SK-N-MC (cell line): Measurements from ENCODE around the gene MFNG.
A peak's percentile ranks its signal among the peaks of the same experiment; 100 is the strongest.

Experiments
- DNase-seq: peaks from one replicate; pipeline ENCODE4 v3.0.0-alpha.2; 2011; ENCODE audit warnings: low read depth, low spot score
- H3K27ac ChIP-seq: fragments of 200-600 bp; sonication (generic); 2 replicates; pipeline ENCODE4 v1.5.1; 2016; ENCODE audit warnings: mixed run types
- H3K36me3 ChIP-seq: fragments of 200-600 bp; sonication (generic); 2 replicates; pipeline ENCODE4 v1.6.1; 2017; ENCODE audit warnings: antibody characterized with exemption, low read length, mixed read lengths; ENCODE audit not compliant: insufficient read depth
- H3K4me3 ChIP-seq: fragments of 200-600 bp; sonication (generic); 2 replicates; pipeline ENCODE4 v1.5.1; 2016
- H3K9ac ChIP-seq: fragments of 200-600 bp; sonication (generic); 2 replicates; pipeline ENCODE4 v1.8.0; 2017; ENCODE audit warnings: mixed run types, mixed read lengths; ENCODE audit not compliant: insufficient read length
- H3K9me3 ChIP-seq: fragments of 200-600 bp; sonication (generic); 2 replicates; pipeline ENCODE4 v1.6.1; 2017; ENCODE audit warnings: low read depth, mild to moderate bottlenecking, antibody characterized with exemption, low read length, moderate library complexity, mixed read lengths
- EZH2 ChIP-seq: fragments of 200-600 bp; sonication (generic); IDR thresholded peaks from one replicate; pipeline ENCODE4 v1.6.1; 2017; ENCODE audit warnings: antibody characterized with exemption
- FOXP2 ChIP-seq: optimal IDR thresholded peaks from 2 replicates; pipeline ENCODE3; 2011; ENCODE audit warnings: mild to moderate bottlenecking, moderate library complexity; ENCODE audit not compliant: insufficient read depth; ENCODE audit errors: extremely low read length, control extremely low read depth
- POLR2AphosphoS5 ChIP-seq: IDR thresholded peaks from 2 replicates; pipeline ENCODE4 v1.6.1; 2012; ENCODE audit warnings: mild to moderate bottlenecking, low read depth, low read length, borderline replicate concordance

The MFNG gene

GRCh38 chr22:37430941-37431340 is 55.2 kb downstream of the MFNG start:
- Histone ChIP-seq H3K9me3 (no peaks in the 10 kb centered on the region), H3K4me3 (no peak overlapping the region), H3K9ac (no peak overlapping the region), H3K36me3 (no peaks in the 10 kb centered on the region), H3K27ac (no peak overlapping the region)
- no peak for DNase-seq
- TF ChIP-seq FOXP2 (no peak), EZH2 (no peak), POLR2AphosphoS5 (no peak)

GRCh38 chr22:37428649-37429586 is 57.3 kb downstream of the MFNG start:
- DNase-seq, result no peak
- TF ChIP-seq FOXP2, result no peak
- TF ChIP-seq POLR2AphosphoS5, result no peak
- TF ChIP-seq EZH2, result no peak
- Histone ChIP-seq H3K4me3 (no peak overlapping the region), H3K9ac (no peak overlapping the region), H3K36me3 (no peaks in the 10 kb centered on the region), H3K27ac (no peak overlapping the region), H3K9me3 (no peaks in the 10 kb centered on the region)

- no peaks in the 10 kb centered on the region for H3K9me3 ChIP-seq
- no peak for DNase-seq
- H3K27ac ChIP-seq, result no peak overlapping the region
- H3K4me3 ChIP-seq, result no peak overlapping the region
- no peak for TF ChIP-seq FOXP2
- TF ChIP-seq EZH2, result no peak
- no peak for TF ChIP-seq POLR2AphosphoS5
- no peaks in the 10 kb centered on the region for H3K36me3 ChIP-seq
- H3K9ac ChIP-seq, result no peak overlapping the region
Measured at GRCh38 chr22:37427711-37428635, 58.2 kb downstream of the MFNG start.

- no peak for DNase-seq
- no peaks in the 10 kb centered on the region for H3K9me3 ChIP-seq
- TF ChIP-seq EZH2 (no peak), POLR2AphosphoS5 (no peak), FOXP2 (no peak)
- no peaks in the 10 kb centered on the region for H3K36me3 ChIP-seq
- no peak within 1 kb of the TSS for H3K27ac ChIP-seq
- peak within 1 kb of the TSS; percentile 45; the same call in 1 of the 2 replicates for H3K4me3 ChIP-seq
- H3K9ac ChIP-seq, result no peak within 1 kb of the TSS
Measured at GRCh38 chr22:37427135-37427710, 59.0 kb downstream of the MFNG start, which contains the start of gene ELFN2. Gene ELFN2 (minus strand): TSS chr22:37427479. CDS start chr22:37375534, 51,945 bp downstream.

- H3K27ac ChIP-seq, result no peak overlapping the region
- no peaks in the 10 kb centered on the region for H3K9me3 ChIP-seq
- no peaks in the 10 kb centered on the region for H3K36me3 ChIP-seq
- no peak overlapping the region; the same call in 1 of the 2 replicates for H3K4me3 ChIP-seq
- DNase-seq, result no peak
- no peak overlapping the region for H3K9ac ChIP-seq
- TF ChIP-seq POLR2AphosphoS5 (no peak), EZH2 (no peak), FOXP2 (no peak)
Measured at GRCh38 chr22:37426706-37427134, 59.5 kb downstream of the MFNG start.

- Histone ChIP-seq H3K27ac (no peak overlapping the region), H3K9me3 (no peaks in the 10 kb centered on the region), H3K4me3 (no peak overlapping the region), H3K9ac (no peak overlapping the region), H3K36me3 (no peaks in the 10 kb centered on the region)
- TF ChIP-seq EZH2 (no peak), FOXP2 (no peak)
- DNase-seq, result no peak
Measured at GRCh38 chr22:37425800-37426705, 60.1 kb downstream of the MFNG start.

GRCh38 chr22:37425369-37425768 is 60.8 kb downstream of the MFNG start:
- no peaks in the 10 kb centered on the region for H3K9me3 ChIP-seq
- no peaks in the 10 kb centered on the region for H3K36me3 ChIP-seq
- H3K27ac ChIP-seq, result no peak overlapping the region
- DNase-seq, result no peak
- TF ChIP-seq EZH2, result no peak
- TF ChIP-seq POLR2AphosphoS5, result no peak
- TF ChIP-seq FOXP2, result no peak
- no peak overlapping the region for H3K4me3 ChIP-seq
- H3K9ac ChIP-seq, result no peak overlapping the region
